ENCODE measurements around the gene PSTPIP1. TPM values are rescaled to one million over a fixed set of nuclear protein-coding genes. Genes with fewer than 3 reads are reported as not detected.

PSTPIP1 gene
- total RNA-seq, 6 experiments from 2014 or later, result 1.2 to 4.9 (median 2.2) TPM

- no peak overlapping the region for H3K27ac ChIP-seq
- H3K4me3 ChIP-seq, result no peak overlapping the region
- TF ChIP-seq POLR2A (IDR thresholded peaks at IDR 0.05) (no peak), CTCF (IDR thresholded peaks at IDR 0.05) (no peak)
- ATAC-seq, result no peak
- H3K9me3 ChIP-seq, result no peaks in the 10 kb centered on the region
- DNase-seq, result peak in 2 of 3 donors; percentile 17 to 44
- H3K27me3 ChIP-seq, result no peaks in the 10 kb centered on the region
- H3K36me3 ChIP-seq, result no peaks in the 10 kb centered on the region
- WGBS (ENCODE audit: insufficient coverage, low coverage, low lambda C conversion rate, missing lambda C conversion rate), result 57% methylated on average over 3 of the region's 22 CpGs
- intact Hi-C loops (cut with DNase I), result no loop called here
- no peaks in the 10 kb centered on the region for H3K4me1 ChIP-seq
Measured at GRCh38 chr15:77030048-77030927, 35.4 kb downstream of the PSTPIP1 start.

GRCh38 chr15:77030928-77031375 is 36.0 kb downstream of the PSTPIP1 start:
- TF ChIP-seq POLR2A (IDR thresholded peaks at IDR 0.05) (no peak), CTCF (IDR thresholded peaks at IDR 0.05) (no peak)
- no peak overlapping the region for H3K27ac ChIP-seq
- intact Hi-C loops (cut with DNase I), result no loop called here
- no peaks in the 10 kb centered on the region for H3K4me1 ChIP-seq
- H3K4me3 ChIP-seq, result no peak overlapping the region
- H3K9me3 ChIP-seq, result no peaks in the 10 kb centered on the region
- no peaks in the 10 kb centered on the region for H3K27me3 ChIP-seq
- ATAC-seq (no peak), DNase-seq (peak in 2 of 3 donors; percentile 16 to 41)
- 100% methylated on average over 1 of the region's 10 CpGs for WGBS (ENCODE audit: insufficient coverage, low coverage, low lambda C conversion rate, missing lambda C conversion rate)
- no peaks in the 10 kb centered on the region for H3K36me3 ChIP-seq

GRCh38 chr15:77031376-77032050 is 36.6 kb downstream of the PSTPIP1 start:
- intact Hi-C loops (cut with DNase I), result no loop called here
- DNase-seq, result peak in 2 of 3 donors; percentile 22 to 46

More at GRCh38 chr15:77031376-77032050, 36.6 kb downstream of the PSTPIP1 start:
- H3K36me3 ChIP-seq, result no peaks in the 10 kb centered on the region
- no peaks in the 10 kb centered on the region for H3K9me3 ChIP-seq
- TF ChIP-seq POLR2A (IDR thresholded peaks at IDR 0.05) (no peak), CTCF (IDR thresholded peaks at IDR 0.05) (no peak)
- H3K4me1 ChIP-seq, result no peaks in the 10 kb centered on the region
- ATAC-seq, result no peak
- no peak overlapping the region for H3K4me3 ChIP-seq
- 61% methylated on average over 2 of the region's 12 CpGs for WGBS (ENCODE audit: insufficient coverage, low coverage, low lambda C conversion rate, missing lambda C conversion rate)
- no peak overlapping the region for H3K27ac ChIP-seq
- no peaks in the 10 kb centered on the region for H3K27me3 ChIP-seq

Data from right lobe of liver (tissue), 6 donors.